ENCODE data around the gene CELSR1. TPM values are rescaled to one million over a fixed set of nuclear protein-coding genes. Genes with fewer than 3 reads are reported as not detected.

The CELSR1 gene
- total RNA-seq, 1 experiment from 2014 or later, result 22.6 TPM

DNA sequence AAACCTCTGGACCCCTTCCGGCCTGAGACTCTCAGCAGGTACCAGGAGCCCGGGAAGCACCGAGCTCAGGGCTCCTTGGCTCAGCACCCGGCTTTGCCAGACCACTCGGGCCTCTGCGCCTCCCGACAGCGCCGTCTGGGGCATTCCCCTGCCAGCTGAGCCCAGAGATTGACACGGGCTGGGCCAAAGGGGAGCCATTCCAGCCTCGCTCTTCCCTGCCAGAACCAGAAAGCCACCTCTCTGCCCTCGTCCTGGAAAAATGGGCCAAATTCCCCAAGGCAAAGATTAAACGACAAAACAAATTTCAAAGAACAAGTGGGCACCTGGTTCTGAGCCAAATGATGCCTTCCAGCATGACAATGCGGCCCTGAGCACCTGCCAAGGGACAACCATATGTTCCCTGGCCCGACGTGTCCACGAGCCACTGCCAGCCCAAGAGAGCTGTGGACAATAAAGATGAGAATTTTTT is 59.3 kb downstream of the CELSR1 start:
- Histone ChIP-seq H3K18ac (ENCODE audit: insufficient read length, low read depth, low read length) (no peak overlapping the region), H3K79me1 (ENCODE audit: insufficient read depth, low read depth, low read length, poor library complexity, severe bottlenecking) (no peaks in the 10 kb centered on the region), H3K9ac (ENCODE audit: extremely low read depth, insufficient read length, low read length) (no peak overlapping the region), H2AK5ac (ENCODE audit: insufficient read length, low read length) (no peak overlapping the region), H3K4me1 (ENCODE audit: insufficient read depth, low read length) (no peaks in the 10 kb centered on the region), H3K56ac (ENCODE audit: insufficient read length, low read depth, low read length) (no peak overlapping the region), H4K8ac (replicated peaks; ENCODE audit: insufficient read length, low read depth, low read length) (no peak overlapping the region), H3K27ac (ENCODE audit: insufficient read length, low read depth, low read length) (no peak overlapping the region), H3K79me2 (ENCODE audit: insufficient read depth, low read length) (no peaks in the 10 kb centered on the region), H2BK120ac (ENCODE audit: low read depth, low read length, poor library complexity, severe bottlenecking) (no peak overlapping the region), H3K23me2 (ENCODE audit: insufficient read length, low read depth, low read length, poor library complexity, severe bottlenecking) (no peaks in the 10 kb centered on the region), H3K14ac (ENCODE audit: insufficient read depth, low read length) (no peak overlapping the region; the same call in 1 of the 2 replicates), H3K4me2 (ENCODE audit: insufficient read depth, insufficient read length, low read length) (no peak overlapping the region), H2BK15ac (ENCODE audit: low read depth, low read length) (no peak overlapping the region), H3T11ph (ENCODE audit: low read length) (no peak overlapping the region), H3K4ac (ENCODE audit: low read depth, low read length) (no peak overlapping the region), H4K5ac (ENCODE audit: insufficient read length, low read depth, low read length) (no peak overlapping the region), H2AFZ (ENCODE audit: low read length) (no peak overlapping the region), H2BK12ac (ENCODE audit: insufficient read length, low read depth, low read length) (no peak overlapping the region), H3K9me3 (ENCODE audit: control insufficient read depth, low read depth, low read length) (no peaks in the 10 kb centered on the region), H2BK20ac (ENCODE audit: low read depth, low read length, poor library complexity, severe bottlenecking) (no peak overlapping the region), H3K23ac (ENCODE audit: insufficient read length, low read depth, low read length) (no peak overlapping the region), H4K91ac (ENCODE audit: insufficient read length, low read depth, low read length) (no peak overlapping the region), H2BK5ac (ENCODE audit: insufficient read length, low read length) (no peak overlapping the region), H3K27me3 (ENCODE audit: insufficient read depth, low read length) (no peaks in the 10 kb centered on the region), H4K20me1 (ENCODE audit: control insufficient read depth, insufficient read depth, insufficient read length) (no peaks in the 10 kb centered on the region)
- Mint-ChIP-seq H3K27me3 (ENCODE audit: low read depth) (no peaks in the 10 kb centered on the region), H3K36me3 (ENCODE audit: insufficient read depth in 1 of 3, low read depth in 3 of 3) (peaks cover 11 to 34% (median 13%) of the 10 kb centered on the region in 3 experiments), H3K27ac (peak overlapping the region in 1 of 3 experiments; percentile 68; a peak in 1 of 7 replicates), H3K4me1 (peaks cover 13 to 16% of the 10 kb centered on the region in 2 experiments), H3K9me3 (peaks cover 8 to 16% of the 10 kb centered on the region in 2 experiments), H3K4me3 (no peak overlapping the region)
- DNase-seq, result no peak
- WGBS (ENCODE audit: extremely low coverage, insufficient read length, low lambda C conversion rate), result no CpG with 5 or more reads among the region's 17 CpGs
- TF ChIP-seq CTCF (conservative IDR thresholded peaks at IDR 0.05), result no peak

Data from H9 (cell line).